Measurements from ENCODE around the gene HEATR1.
"Not testable (repeated sequence)": the region's sequence is repeated elsewhere in the genome, so short reads cannot be mapped to it uniquely, and the experiment has no call there.

The HEATR1 gene

GRCh38 chr1:236603991-236604904, at the start of gene HEATR1:
HEATR1 (minus strand) TSS chr1:236604516; CDS start chr1:236604095, 421 bp downstream.
- DNase-seq (ENCODE audit: low read depth), result peak; percentile 84

- DNase-seq (ENCODE audit: low read depth), result no peak
Observed at GRCh38 chr1:236645016-236645680, 40.8 kb upstream of the HEATR1 start.

- DNase-seq (ENCODE audit: low read depth), result no peak
Observed at GRCh38 chr1:236642763-236643162, 38.4 kb upstream of the HEATR1 start.

GRCh38 chr1:236639686-236640085, 35.4 kb upstream of the HEATR1 start:
- DNase-seq (ENCODE audit: low read depth), result no peak

GRCh38 chr1:236638945-236639344, 34.6 kb upstream of the HEATR1 start:
- no peak for DNase-seq (ENCODE audit: low read depth)

GRCh38 chr1:236636017-236636416, 31.7 kb upstream of the HEATR1 start:
- DNase-seq (ENCODE audit: low read depth), result no peak

GRCh38 chr1:236627727-236628408, 23.6 kb upstream of the HEATR1 start:
- DNase-seq (ENCODE audit: low read depth), result no peak

GRCh38 chr1:236623371-236624166, 19.3 kb upstream of the HEATR1 start:
- DNase-seq (ENCODE audit: low read depth), result peak; percentile 47

GRCh38 chr1:236622407-236622806, 18.1 kb upstream of the HEATR1 start:
- no peak for DNase-seq (ENCODE audit: low read depth)

- no peak for DNase-seq (ENCODE audit: low read depth)
Observed at GRCh38 chr1:236619398-236619797, 15.1 kb upstream of the HEATR1 start.

- no peak for DNase-seq (ENCODE audit: low read depth)
Observed at GRCh38 chr1:236618507-236618906, 14.2 kb upstream of the HEATR1 start.

GRCh38 chr1:236615399-236616148, 11.3 kb upstream of the HEATR1 start:
- no peak for DNase-seq (ENCODE audit: low read depth)

GRCh38 chr1:236612349-236612748, 8.0 kb upstream of the HEATR1 start:
- no peak for DNase-seq (ENCODE audit: low read depth)

GRCh38 chr1:236608930-236609726, 4.8 kb upstream of the HEATR1 start:
- DNase-seq (ENCODE audit: low read depth), result peak; percentile 43

- not testable (repeated sequence) for DNase-seq (ENCODE audit: low read depth)
Observed at GRCh38 chr1:236607597-236607996, 3.3 kb upstream of the HEATR1 start.

GRCh38 chr1:236604905-236605806, 840 bp upstream of the HEATR1 start:
- DNase-seq (ENCODE audit: low read depth), result no peak

- DNase-seq (ENCODE audit: low read depth), result no peak
Observed at GRCh38 chr1:236602171-236602570, 2.1 kb downstream of the HEATR1 start.

GRCh38 chr1:236590553-236591150, 13.7 kb downstream of the HEATR1 start:
- no peak for DNase-seq (ENCODE audit: low read depth)

GRCh38 chr1:236589531-236589930, 14.8 kb downstream of the HEATR1 start:
- no peak for DNase-seq (ENCODE audit: low read depth)

Measured in HS-5 (cell line).